Immature natural killer cell (primary cell): ENCODE data around the gene SMOC2. TPM values are rescaled to one million over a fixed set of nuclear protein-coding genes. Genes with fewer than 3 reads are reported as not detected.
"Not testable (repeated sequence)": the region's sequence is repeated elsewhere in the genome, so short reads cannot be mapped to it uniquely, and the experiment has no call there.

ENCODE experiments used
- DNase-seq, 3 donors: peaks; one replicate each; pipeline ENCODE4 v3.0.0; 2022; ENCODE audit warnings: mixed read lengths in 1 of 3
- H3K27ac Mint-ChIP-seq, 6 donors: one replicate each; pipeline ENCODE4 v1.8.0; 2020; ENCODE audit warnings: mixed read lengths in 6 of 6, mild to moderate bottlenecking in 5 of 6, inconsistent platforms in 4 of 6, moderate library complexity in 3 of 6
- H3K27me3 Mint-ChIP-seq, 3 donors: one replicate each; pipeline ENCODE4 v1.8.0; 2020 to 2021; ENCODE audit warnings: low read depth in 3 of 3, mild to moderate bottlenecking in 3 of 3, mixed read lengths in 3 of 3, moderate library complexity in 3 of 3, inconsistent platforms in 1 of 3
- H3K36me3 Mint-ChIP-seq, 3 donors: one replicate each; pipeline ENCODE4 v1.8.0; 2020; ENCODE audit warnings: mixed read lengths in 3 of 3, inconsistent platforms in 2 of 3, mild to moderate bottlenecking in 2 of 3
- H3K4me1 Mint-ChIP-seq, 2 donors: one replicate each; pipeline ENCODE4 v1.8.0; 2020; ENCODE audit warnings: inconsistent platforms in 2 of 2, mild to moderate bottlenecking in 2 of 2, mixed read lengths in 2 of 2, moderate library complexity in 1 of 2
- H3K4me3 Mint-ChIP-seq, 5 donors: one replicate each; pipeline ENCODE4 v1.8.0; 2020; ENCODE audit warnings: mild to moderate bottlenecking in 5 of 5, mixed read lengths in 5 of 5, inconsistent platforms in 3 of 5, moderate library complexity in 3 of 5
- H3K9me3 Mint-ChIP-seq, 6 donors: one replicate each; pipeline ENCODE4 v1.8.0; 2020; ENCODE audit warnings: mild to moderate bottlenecking in 6 of 6, mixed read lengths in 6 of 6, inconsistent platforms in 4 of 6, moderate library complexity in 3 of 6
- polyA plus RNA-seq, 3 donors: library from polyadenylated mRNA; unstranded; fragments of 300-500 nt; fragmentation: Illumina TruSeq; gene quantifications; one replicate each; pipeline ENCODE4 v1.2.3, GENCODE V29; 2021

SMOC2 gene
- polyA plus RNA-seq, 3 donors from 2014 or later = not detected

- no peaks in the 10 kb centered on the region for H3K36me3 Mint-ChIP-seq
- no peaks in the 10 kb centered on the region for H3K9me3 Mint-ChIP-seq
- no peaks in the 10 kb centered on the region for H3K4me1 Mint-ChIP-seq
Measured at GRCh38 chr6:168570211-168570610, 129.2 kb downstream of the SMOC2 start.

GRCh38 chr6:168571268-168571667 lies 130.3 kb downstream of the SMOC2 start:
- no peaks in the 10 kb centered on the region for H3K9me3 Mint-ChIP-seq
- no peak for DNase-seq
- H3K36me3 Mint-ChIP-seq = no peaks in the 10 kb centered on the region
- no peaks in the 10 kb centered on the region for H3K4me1 Mint-ChIP-seq
- peaks cover 2 to 4% (median 4%) of the 10 kb centered on the region in 3 donors for H3K27me3 Mint-ChIP-seq
- no peak overlapping the region for H3K27ac Mint-ChIP-seq
- H3K4me3 Mint-ChIP-seq = no peak overlapping the region

More at GRCh38 chr6:168570211-168570610, 129.2 kb downstream of the SMOC2 start:
- Mint-ChIP-seq H3K27ac (no peak overlapping the region), H3K27me3 (peaks cover 2 to 4% (median 4%) of the 10 kb centered on the region in 3 donors), H3K4me3 (no peak overlapping the region)
- DNase-seq = no peak

- H3K27me3 Mint-ChIP-seq, H3K4me3 Mint-ChIP-seq: not testable (repeated sequence)
Measured at GRCh38 chr6:168573276-168573835, 132.4 kb downstream of the SMOC2 start.

GRCh38 chr6:168574075-168574698 lies 133.2 kb downstream of the SMOC2 start:
- Mint-ChIP-seq H3K4me1 (no peaks in the 10 kb centered on the region), H3K27ac (no peak overlapping the region), H3K4me3 (no peak overlapping the region), H3K9me3 (no peaks in the 10 kb centered on the region), H3K36me3 (no peaks in the 10 kb centered on the region), H3K27me3 (peaks cover 2 to 4% (median 3%) of the 10 kb centered on the region in 3 donors)
- no peak for DNase-seq

More at GRCh38 chr6:168573276-168573835, 132.4 kb downstream of the SMOC2 start:
- DNase-seq, H3K9me3 Mint-ChIP-seq, H3K36me3 Mint-ChIP-seq, H3K27ac Mint-ChIP-seq, H3K4me1 Mint-ChIP-seq: not testable (repeated sequence)

GRCh38 chr6:168574699-168575195 lies 133.8 kb downstream of the SMOC2 start:
- Mint-ChIP-seq H3K27me3 (peaks cover 0 to 2% (median 1%) of the 10 kb centered on the region in 3 donors), H3K9me3 (no peaks in the 10 kb centered on the region), H3K36me3 (no peaks in the 10 kb centered on the region), H3K27ac (no peak overlapping the region), H3K4me1 (no peaks in the 10 kb centered on the region), H3K4me3 (no peak overlapping the region)
- no peak for DNase-seq

- Mint-ChIP-seq H3K27ac (no peak overlapping the region), H3K36me3 (no peaks in the 10 kb centered on the region), H3K4me1 (no peaks in the 10 kb centered on the region), H3K4me3 (no peak overlapping the region), H3K9me3 (no peaks in the 10 kb centered on the region), H3K27me3 (peaks cover 0 to 2% (median 0%) of the 10 kb centered on the region in 3 donors)
- no peak for DNase-seq
Measured at GRCh38 chr6:168575346-168576098, 134.5 kb downstream of the SMOC2 start.

- peaks cover 0 to 2% (median 0%) of the 10 kb centered on the region in 3 donors for H3K27me3 Mint-ChIP-seq
- no peaks in the 10 kb centered on the region for H3K9me3 Mint-ChIP-seq
- no peak overlapping the region for H3K4me3 Mint-ChIP-seq
- no peaks in the 10 kb centered on the region for H3K36me3 Mint-ChIP-seq
- H3K27ac Mint-ChIP-seq = no peak overlapping the region
- no peaks in the 10 kb centered on the region for H3K4me1 Mint-ChIP-seq
- DNase-seq = no peak
Measured at GRCh38 chr6:168576388-168576787, 135.4 kb downstream of the SMOC2 start.

GRCh38 chr6:168577496-168577895 lies 136.5 kb downstream of the SMOC2 start:
- no peaks in the 10 kb centered on the region for H3K36me3 Mint-ChIP-seq
- H3K27me3 Mint-ChIP-seq = peaks cover 0 to 4% (median 2%) of the 10 kb centered on the region in 3 donors
- H3K4me3 Mint-ChIP-seq = no peak overlapping the region
- no peaks in the 10 kb centered on the region for H3K9me3 Mint-ChIP-seq
- no peak overlapping the region for H3K27ac Mint-ChIP-seq
- no peaks in the 10 kb centered on the region for H3K4me1 Mint-ChIP-seq
- DNase-seq = no peak

GRCh38 chr6:168578036-168578435 lies 137.1 kb downstream of the SMOC2 start:
- Mint-ChIP-seq H3K36me3 (no peaks in the 10 kb centered on the region), H3K4me1 (no peaks in the 10 kb centered on the region), H3K27ac (no peak overlapping the region), H3K27me3 (peaks cover 0 to 7% (median 2%) of the 10 kb centered on the region in 3 donors), H3K9me3 (no peaks in the 10 kb centered on the region), H3K4me3 (no peak overlapping the region)
- DNase-seq = no peak

GRCh38 chr6:168581236-168581635 lies 140.3 kb downstream of the SMOC2 start:
- peaks cover 0 to 5% (median 2%) of the 10 kb centered on the region in 3 donors for H3K27me3 Mint-ChIP-seq
- H3K9me3 Mint-ChIP-seq = no peaks in the 10 kb centered on the region
- H3K36me3 Mint-ChIP-seq = no peaks in the 10 kb centered on the region
- H3K27ac Mint-ChIP-seq = no peak overlapping the region
- no peak overlapping the region for H3K4me3 Mint-ChIP-seq
- no peak for DNase-seq
- H3K4me1 Mint-ChIP-seq = no peaks in the 10 kb centered on the region

GRCh38 chr6:168581706-168582105 lies 140.7 kb downstream of the SMOC2 start:
- peaks cover 0 to 5% (median 2%) of the 10 kb centered on the region in 3 donors for H3K27me3 Mint-ChIP-seq
- no peaks in the 10 kb centered on the region for H3K36me3 Mint-ChIP-seq
- no peaks in the 10 kb centered on the region for H3K4me1 Mint-ChIP-seq
- H3K9me3 Mint-ChIP-seq = no peaks in the 10 kb centered on the region
- no peak for DNase-seq
- no peak overlapping the region for H3K27ac Mint-ChIP-seq
- no peak overlapping the region for H3K4me3 Mint-ChIP-seq

- Mint-ChIP-seq H3K36me3 (no peaks in the 10 kb centered on the region), H3K4me3 (no peak overlapping the region), H3K27ac (no peak overlapping the region)
Measured at GRCh38 chr6:168582571-168582981, 141.6 kb downstream of the SMOC2 start.

GRCh38 chr6:168583126-168583525 lies 142.1 kb downstream of the SMOC2 start:
- peaks cover 0 to 5% (median 4%) of the 10 kb centered on the region in 3 donors for H3K27me3 Mint-ChIP-seq
- no peaks in the 10 kb centered on the region for H3K9me3 Mint-ChIP-seq
- no peaks in the 10 kb centered on the region for H3K36me3 Mint-ChIP-seq
- H3K4me3 Mint-ChIP-seq = no peak overlapping the region
- no peak for DNase-seq
- H3K27ac Mint-ChIP-seq = no peak overlapping the region
- no peaks in the 10 kb centered on the region for H3K4me1 Mint-ChIP-seq

More at GRCh38 chr6:168582571-168582981, 141.6 kb downstream of the SMOC2 start:
- H3K27me3 Mint-ChIP-seq = peaks cover 0 to 5% (median 3%) of the 10 kb centered on the region in 3 donors
- no peak for DNase-seq
- no peaks in the 10 kb centered on the region for H3K9me3 Mint-ChIP-seq
- no peaks in the 10 kb centered on the region for H3K4me1 Mint-ChIP-seq

GRCh38 chr6:168583821-168584220 lies 142.8 kb downstream of the SMOC2 start:
- no peak overlapping the region for H3K4me3 Mint-ChIP-seq
- no peak for DNase-seq
- H3K36me3 Mint-ChIP-seq = no peaks in the 10 kb centered on the region
- peaks cover 0 to 8% (median 7%) of the 10 kb centered on the region in 3 donors for H3K27me3 Mint-ChIP-seq
- no peaks in the 10 kb centered on the region for H3K4me1 Mint-ChIP-seq
- no peaks in the 10 kb centered on the region for H3K9me3 Mint-ChIP-seq
- H3K27ac Mint-ChIP-seq = no peak overlapping the region
